ENCODE results near the gene QPCT. TPM values are rescaled to one million over a fixed set of nuclear protein-coding genes. Genes with fewer than 3 reads are reported as not detected.

Gene QPCT
- total and polyA plus RNA-seq, 2 experiments from 2014 or later: 37.5 to 48.5 TPM

DNA sequence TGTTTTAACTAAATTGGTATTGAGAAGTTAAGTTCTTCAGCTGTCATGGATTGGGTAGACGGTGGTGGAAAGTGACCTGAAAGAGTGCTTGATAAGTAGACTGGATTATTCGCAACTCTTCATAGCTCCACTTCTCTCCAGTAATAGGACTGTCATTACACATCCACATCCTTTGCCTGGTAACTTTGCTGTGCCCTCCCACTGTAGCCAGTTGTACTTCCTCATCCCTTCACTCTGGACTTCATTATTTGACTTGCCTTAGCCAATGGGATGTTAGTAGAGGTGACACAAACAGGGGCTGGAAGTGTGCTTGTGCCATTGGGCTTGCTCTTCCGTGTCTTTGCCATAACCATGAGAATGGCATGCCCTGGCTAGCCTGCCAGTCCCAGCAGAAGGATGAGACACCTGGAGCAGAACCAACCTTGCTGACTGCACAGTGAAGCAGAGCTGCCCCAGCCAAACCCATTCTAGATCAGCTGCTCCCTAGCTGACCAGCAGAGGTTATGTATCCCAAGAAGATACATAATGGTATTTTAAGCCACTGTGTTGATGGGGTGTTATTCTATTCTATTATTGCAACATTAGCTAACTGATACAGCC, 16.9 kb downstream of the QPCT start:
- in situ Hi-C loops (cut with MboI): no loop called here
- DNase-seq: no peak
- Histone ChIP-seq H3K27ac (no peak overlapping the region), H3K9me3 (ENCODE audit: low read depth) (no peaks in the 10 kb centered on the region), H3K4me3 (no peak overlapping the region), H3K27me3 (replicated peaks; ENCODE audit: insufficient read depth) (no peaks in the 10 kb centered on the region), H3K9me2 (ENCODE audit: insufficient read depth) (no peaks in the 10 kb centered on the region), H3K79me2 (ENCODE audit: insufficient read depth) (no peaks in the 10 kb centered on the region), H2AFZ (no peak overlapping the region), H3F3A (ENCODE audit: insufficient read depth) (0 out of 2 replicates have a peak, but pooled peaks cover 6% of the 10 kb centered on the region), H4K20me1 (ENCODE audit: insufficient read depth) (no peaks in the 10 kb centered on the region), H3K4me1 (ENCODE audit: insufficient read depth) (peaks cover 25% of the 10 kb centered on the region; the same call in 1 of the 2 replicates), H3K9ac (no peak overlapping the region), H3K4me2 (ENCODE audit: unreplicated experiment) (no peak overlapping the region), H3K36me3 (ENCODE audit: low read depth) (no peaks in the 10 kb centered on the region)
- TF ChIP-seq EZH2phosphoT487 (IDR thresholded peaks at IDR 0.05; ENCODE audit: insufficient read depth, low read depth): no peak
- no peak for TF ChIP-seq EZH2 (IDR thresholded peaks at IDR 0.05; ENCODE audit: insufficient read depth, poor library complexity, severe bottlenecking)
- 85 to 87% methylated on average over 3 of the region's 3 CpGs for whole genome bisulfite sequencing, 2 experiments (ENCODE audit: low coverage in 1 of 2, low lambda C conversion rate in 2 of 2, missing lambda C conversion rate in 2 of 2)

DNA sequence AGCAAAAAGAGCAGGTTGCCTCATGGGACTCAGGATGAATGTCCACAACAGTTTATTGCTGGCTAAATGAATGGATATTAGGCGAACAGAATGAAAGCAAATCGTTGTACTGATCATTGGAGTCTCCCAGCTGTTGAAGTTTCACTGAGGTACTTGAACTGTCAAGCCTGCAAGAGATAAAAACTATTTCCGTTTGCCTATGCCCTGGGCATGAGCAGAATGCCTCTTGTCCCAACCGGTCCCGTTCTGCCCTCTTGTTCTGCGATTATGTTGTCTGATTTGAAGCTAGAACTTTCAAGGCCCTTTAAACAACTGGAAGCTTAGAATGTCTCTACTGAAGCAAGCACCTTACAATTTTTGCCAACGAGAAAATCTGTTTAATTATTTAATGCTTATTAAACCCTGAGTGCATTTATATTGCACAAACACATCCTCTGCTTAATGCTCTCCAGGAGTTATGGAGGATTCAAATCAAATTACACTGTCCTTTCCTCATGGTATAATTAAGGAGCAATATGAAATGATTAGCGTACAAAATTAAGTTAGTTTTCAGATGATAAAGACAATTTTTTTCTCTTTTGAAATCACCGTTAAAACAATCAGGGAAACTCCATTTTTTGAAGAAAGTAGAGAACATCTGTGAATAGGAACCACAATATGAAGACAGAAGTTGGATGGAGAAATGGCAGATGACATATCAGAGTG, 17.7 kb downstream of the QPCT start:
- Histone ChIP-seq H3K9ac (no peak overlapping the region), H3K27me3 (replicated peaks; ENCODE audit: insufficient read depth) (no peaks in the 10 kb centered on the region), H3K4me1 (ENCODE audit: insufficient read depth) (peaks cover 21% of the 10 kb centered on the region; the same call in 1 of the 2 replicates), H2AFZ (no peak overlapping the region), H3K4me2 (ENCODE audit: unreplicated experiment) (no peak overlapping the region), H3K36me3 (ENCODE audit: low read depth) (no peaks in the 10 kb centered on the region), H4K20me1 (ENCODE audit: insufficient read depth) (no peaks in the 10 kb centered on the region), H3K4me3 (no peak overlapping the region), H3K27ac (no peak overlapping the region), H3F3A (ENCODE audit: insufficient read depth) (0 out of 2 replicates have a peak, but pooled peaks cover 6% of the 10 kb centered on the region), H3K9me3 (ENCODE audit: low read depth) (no peaks in the 10 kb centered on the region), H3K9me2 (ENCODE audit: insufficient read depth) (no peaks in the 10 kb centered on the region), H3K79me2 (ENCODE audit: insufficient read depth) (no peaks in the 10 kb centered on the region)
- no peak for TF ChIP-seq EZH2 (IDR thresholded peaks at IDR 0.05; ENCODE audit: insufficient read depth, poor library complexity, severe bottlenecking)
- TF ChIP-seq EZH2phosphoT487 (IDR thresholded peaks at IDR 0.05; ENCODE audit: insufficient read depth, low read depth): no peak
- DNase-seq: no peak
- 86 to 87% methylated on average over 9 of the region's 9 CpGs for WGBS, 2 experiments (ENCODE audit: low coverage in 1 of 2, low lambda C conversion rate in 2 of 2, missing lambda C conversion rate in 2 of 2)
- in situ Hi-C loops (cut with MboI): no loop called here

DNA sequence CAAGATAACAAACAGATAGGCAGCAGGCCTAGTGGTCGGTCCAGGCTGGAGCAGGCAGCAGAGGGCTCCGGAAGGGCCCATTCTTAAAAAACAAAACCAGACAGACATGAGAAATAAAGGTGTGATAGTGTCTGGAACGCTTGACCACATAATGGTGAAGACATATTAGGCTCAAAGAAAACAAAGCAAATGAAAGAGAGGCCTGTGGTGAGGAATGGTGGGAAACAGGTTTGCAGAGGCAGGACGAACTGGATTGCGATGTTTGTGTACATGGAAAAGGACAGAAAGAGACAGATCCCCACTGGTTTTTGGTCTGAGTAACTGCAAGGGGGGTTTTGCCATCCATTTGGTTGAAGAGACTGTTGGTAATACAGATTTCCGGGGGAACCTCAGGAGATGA, 19.9 kb downstream of the QPCT start:
- Histone ChIP-seq H3K27me3 (replicated peaks; ENCODE audit: insufficient read depth) (no peaks in the 10 kb centered on the region), H3K4me3 (no peak overlapping the region), H3K9ac (no peak overlapping the region), H3K4me1 (ENCODE audit: insufficient read depth) (peaks cover 11% of the 10 kb centered on the region; the same call in 1 of the 2 replicates), H3F3A (ENCODE audit: insufficient read depth) (0 out of 2 replicates have a peak, but pooled peaks cover 6% of the 10 kb centered on the region), H3K79me2 (ENCODE audit: insufficient read depth) (no peaks in the 10 kb centered on the region), H3K4me2 (ENCODE audit: unreplicated experiment) (no peak overlapping the region), H4K20me1 (ENCODE audit: insufficient read depth) (no peaks in the 10 kb centered on the region), H3K9me2 (ENCODE audit: insufficient read depth) (no peaks in the 10 kb centered on the region), H2AFZ (no peak overlapping the region), H3K36me3 (ENCODE audit: low read depth) (no peaks in the 10 kb centered on the region), H3K9me3 (ENCODE audit: low read depth) (no peaks in the 10 kb centered on the region), H3K27ac (no peak overlapping the region)
- no peak for DNase-seq
- in situ Hi-C loops (cut with MboI): no loop called here
- TF ChIP-seq EZH2phosphoT487 (IDR thresholded peaks at IDR 0.05; ENCODE audit: insufficient read depth, low read depth) (no peak), EZH2 (IDR thresholded peaks at IDR 0.05; ENCODE audit: insufficient read depth, poor library complexity, severe bottlenecking) (no peak)
- WGBS, 2 experiments (ENCODE audit: low coverage in 1 of 2, low lambda C conversion rate in 2 of 2, missing lambda C conversion rate in 2 of 2): 94 to 97% methylated on average over 6 of the region's 6 CpGs

DNA sequence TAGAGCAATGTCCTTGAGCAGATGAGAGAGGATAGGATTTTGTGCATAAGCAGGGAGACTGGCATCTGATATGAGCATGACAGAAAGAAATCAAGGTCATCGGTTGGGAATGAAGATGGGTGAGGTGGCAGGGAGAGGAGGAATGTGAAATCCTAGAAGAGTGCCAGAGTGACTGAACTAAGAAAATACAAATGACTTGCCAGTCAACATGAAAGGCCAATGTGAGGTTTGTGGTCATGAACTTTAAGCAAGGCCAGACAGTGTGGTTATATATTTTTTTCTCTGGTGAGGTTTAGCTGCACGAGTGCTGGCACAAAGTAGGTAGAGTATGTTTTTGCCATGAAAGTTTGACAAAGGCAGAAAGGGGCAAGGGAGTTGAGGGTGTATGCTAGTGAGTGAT, 21.2 kb downstream of the QPCT start:
- WGBS, 2 experiments (ENCODE audit: low coverage in 1 of 2, low lambda C conversion rate in 2 of 2, missing lambda C conversion rate in 2 of 2): 5 to 17% methylated on average over 2 of the region's 2 CpGs
- no peak overlapping the region for H3K27ac ChIP-seq
- no peaks in the 10 kb centered on the region for H4K20me1 ChIP-seq (ENCODE audit: insufficient read depth)
- H3K9ac ChIP-seq: no peak overlapping the region
- H3F3A ChIP-seq (ENCODE audit: insufficient read depth): 0 out of 2 replicates have a peak, but pooled peaks cover 6% of the 10 kb centered on the region
- peaks cover 11% of the 10 kb centered on the region; the same call in 1 of the 2 replicates for H3K4me1 ChIP-seq (ENCODE audit: insufficient read depth)
- TF ChIP-seq EZH2phosphoT487 (IDR thresholded peaks at IDR 0.05; ENCODE audit: insufficient read depth, low read depth) (no peak), EZH2 (IDR thresholded peaks at IDR 0.05; ENCODE audit: insufficient read depth, poor library complexity, severe bottlenecking) (no peak)
- no peaks in the 10 kb centered on the region for H3K27me3 ChIP-seq (replicated peaks; ENCODE audit: insufficient read depth)
- in situ Hi-C loops (cut with MboI): no loop called here
- H3K9me2 ChIP-seq (ENCODE audit: insufficient read depth): no peaks in the 10 kb centered on the region
- H2AFZ ChIP-seq: no peak overlapping the region
- H3K9me3 ChIP-seq (ENCODE audit: low read depth): no peaks in the 10 kb centered on the region
- H3K36me3 ChIP-seq (ENCODE audit: low read depth): no peaks in the 10 kb centered on the region
- peak; percentile 48 for DNase-seq
- no peak overlapping the region for H3K4me2 ChIP-seq (ENCODE audit: unreplicated experiment)
- no peak overlapping the region for H3K4me3 ChIP-seq
- no peaks in the 10 kb centered on the region for H3K79me2 ChIP-seq (ENCODE audit: insufficient read depth)

Measured in GM23248 (cell line).